HT1080 (cell line): Measurements from ENCODE around the gene DNAJC28. TPM values are rescaled to one million over a fixed set of nuclear protein-coding genes. Genes with fewer than 3 reads are reported as not detected.

ENCODE experiments used
- total RNA-seq: library from RNA; depleted of rRNA; stranded (reverse); fragments of >200 nt; shearing (Covaris generic); gene quantifications from 2 replicates; pipeline ENCODE4 v1.2.3, GENCODE V29; 2014; rRNA removed

The DNAJC28 gene
- total RNA-seq, 1 experiment from 2014 or later, result 0.68 TPM

Other genes with a start within 250 kb of the DNAJC28 start
- gene IL10RB, start 225.3 kb downstream of the DNAJC28 start, total RNA-seq, result 21.4 and 30.4 TPM in 2 replicates
- 9.6 and 11.1 TPM in 2 replicates for gene IFNAR1, start 166.7 kb downstream of the DNAJC28 start, total RNA-seq
- 36.8 and 47.2 TPM in 2 replicates for gene IFNGR2, start 88.3 kb downstream of the DNAJC28 start, total RNA-seq
- gene TMEM50B, start 11.7 kb downstream of the DNAJC28 start, total RNA-seq, result 12.0 and 14.5 TPM in 2 replicates
- 143 and 162 TPM in 2 replicates for gene GART, start 50.4 kb upstream of the DNAJC28 start, total RNA-seq
- 107 and 164 TPM in 2 replicates for gene SON, start 51.3 kb upstream of the DNAJC28 start, total RNA-seq
- 26.8 and 32.9 TPM in 2 replicates for gene DONSON, start 97.0 kb upstream of the DNAJC28 start, total RNA-seq
- gene CRYZL1, start 150.0 kb upstream of the DNAJC28 start, total RNA-seq, result 8.1 and 23.2 TPM in 2 replicates
- gene ITSN1, start 150.8 kb upstream of the DNAJC28 start, total RNA-seq, result 25.9 and 29.2 TPM in 2 replicates